GM21737 (cell line): Measurements from ENCODE around the gene NFAM1.

ENCODE experiments used
- ATAC-seq: cut with Tn5 transposase; IDR thresholded peaks from one replicate; pipeline ENCODE4 v1.9.1; 2021; ENCODE audit warnings: mild to moderate bottlenecking, moderate library complexity; ENCODE audit not compliant: unreplicated experiment

The NFAM1 gene

GRCh38 chr22:42363892-42364291 lies 68.3 kb downstream of the NFAM1 start:
- ATAC-seq = no peak

GRCh38 chr22:42361523-42361922 lies 70.7 kb downstream of the NFAM1 start:
- no peak for ATAC-seq

- ATAC-seq = no peak
These were observed 71.9 kb downstream of the NFAM1 start for GRCh38 chr22:42360348-42360747.

- ATAC-seq = no peak
These were observed 73.3 kb downstream of the NFAM1 start for GRCh38 chr22:42358643-42359558.

DNA sequence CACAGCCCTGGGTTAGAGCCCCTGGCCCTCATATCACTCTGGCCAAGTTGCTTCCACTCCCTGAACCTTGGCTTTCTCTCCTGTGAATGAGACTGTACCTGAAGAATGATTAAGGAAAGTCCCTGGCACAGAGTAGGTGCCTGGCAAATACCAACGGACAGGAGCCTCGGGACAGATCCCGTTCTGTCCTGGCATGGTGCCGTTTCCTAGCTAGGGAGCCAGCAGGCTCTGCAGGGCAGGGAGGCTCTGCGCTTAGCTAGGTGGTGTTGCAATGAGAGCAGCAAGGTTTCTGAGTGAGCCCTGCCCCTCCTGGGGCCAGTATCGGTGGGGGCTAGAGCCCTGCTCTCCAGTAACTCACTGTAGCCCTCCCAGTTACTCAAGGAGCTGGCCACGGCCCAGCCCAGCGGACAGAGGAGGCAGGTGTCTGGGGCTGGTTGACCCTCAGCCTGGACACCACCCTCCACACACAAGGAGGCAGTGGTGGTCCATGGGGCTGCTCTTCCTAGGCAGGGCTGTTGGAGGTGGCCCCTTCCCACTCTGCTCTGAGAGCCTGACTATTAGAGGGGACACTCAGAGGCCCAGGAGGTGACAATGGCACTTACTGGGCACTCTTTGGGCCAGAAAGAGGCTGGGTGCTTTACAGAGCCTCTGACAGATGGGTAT lies 74.4 kb downstream of the NFAM1 start:
- ATAC-seq = no peak

GRCh38 chr22:42357221-42357620 lies 75.0 kb downstream of the NFAM1 start:
- no peak for ATAC-seq

- ATAC-seq = no peak
These were observed 75.7 kb downstream of the NFAM1 start for GRCh38 chr22:42356533-42356932.

DNA sequence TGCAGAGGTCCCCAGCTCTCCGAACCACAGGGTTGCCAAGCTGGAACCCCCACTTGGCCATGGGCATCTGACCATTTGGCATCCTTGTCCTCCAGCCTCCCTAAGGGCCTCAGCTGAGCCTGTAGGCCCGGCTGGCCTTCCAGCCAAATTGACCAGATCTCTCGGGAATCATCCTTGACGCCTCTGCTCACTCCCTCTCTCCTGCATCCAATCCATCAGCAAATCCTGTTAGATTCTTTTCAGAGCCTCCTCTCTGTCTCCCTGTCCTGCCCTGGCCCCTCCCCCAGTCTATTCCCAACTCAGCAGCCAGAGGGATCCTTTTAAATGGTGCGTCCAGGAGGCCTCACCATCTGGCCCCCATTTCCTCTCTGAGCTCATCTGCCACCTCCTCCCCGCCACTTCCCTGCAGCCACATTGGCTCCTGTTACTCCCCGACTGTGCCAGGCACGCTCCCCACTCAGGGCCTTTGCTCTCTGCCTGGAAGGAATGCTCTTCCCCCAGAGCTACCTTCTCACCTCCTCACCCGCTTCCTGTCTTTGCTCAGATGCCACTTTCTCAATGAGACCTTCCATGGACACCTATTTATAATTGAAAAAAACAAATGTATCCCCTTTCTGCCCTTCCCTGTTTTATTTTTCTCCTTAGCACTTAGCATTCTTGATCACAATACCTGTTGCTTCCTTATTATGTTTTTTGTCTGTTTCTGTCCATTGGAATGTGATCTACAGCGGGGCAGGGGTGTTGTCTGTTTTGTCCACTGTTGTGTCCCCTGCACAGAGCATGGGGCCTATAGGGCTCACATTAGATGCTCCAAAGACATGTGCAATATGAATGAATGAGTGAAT lies 78.1 kb downstream of the NFAM1 start:
- no peak for ATAC-seq

DNA sequence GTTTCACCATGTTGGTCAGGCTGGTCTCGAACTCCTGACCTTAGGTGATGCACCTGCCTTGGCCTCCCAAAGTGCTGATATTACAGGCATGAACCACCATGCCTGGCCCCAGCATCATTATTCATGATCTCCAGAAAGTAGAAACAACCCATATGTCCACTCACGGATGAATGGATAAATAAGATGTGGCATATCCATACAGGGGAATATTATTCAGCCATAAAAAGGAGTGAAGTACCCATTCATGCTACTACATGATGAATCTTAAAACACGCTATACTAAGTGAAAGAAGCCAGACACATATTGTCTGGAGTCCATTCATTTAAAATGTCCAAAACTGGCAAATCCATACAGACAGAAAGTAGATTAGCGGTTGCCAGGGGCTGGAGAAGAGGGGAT lies 81.8 kb downstream of the NFAM1 start:
- ATAC-seq = no peak

GRCh38 chr22:42347281-42347824 lies 84.8 kb downstream of the NFAM1 start:
- ATAC-seq = no peak

GRCh38 chr22:42346722-42347121 lies 85.5 kb downstream of the NFAM1 start:
- no peak for ATAC-seq

- no peak for ATAC-seq
These were observed 86.7 kb downstream of the NFAM1 start for GRCh38 chr22:42345458-42345857.

DNA sequence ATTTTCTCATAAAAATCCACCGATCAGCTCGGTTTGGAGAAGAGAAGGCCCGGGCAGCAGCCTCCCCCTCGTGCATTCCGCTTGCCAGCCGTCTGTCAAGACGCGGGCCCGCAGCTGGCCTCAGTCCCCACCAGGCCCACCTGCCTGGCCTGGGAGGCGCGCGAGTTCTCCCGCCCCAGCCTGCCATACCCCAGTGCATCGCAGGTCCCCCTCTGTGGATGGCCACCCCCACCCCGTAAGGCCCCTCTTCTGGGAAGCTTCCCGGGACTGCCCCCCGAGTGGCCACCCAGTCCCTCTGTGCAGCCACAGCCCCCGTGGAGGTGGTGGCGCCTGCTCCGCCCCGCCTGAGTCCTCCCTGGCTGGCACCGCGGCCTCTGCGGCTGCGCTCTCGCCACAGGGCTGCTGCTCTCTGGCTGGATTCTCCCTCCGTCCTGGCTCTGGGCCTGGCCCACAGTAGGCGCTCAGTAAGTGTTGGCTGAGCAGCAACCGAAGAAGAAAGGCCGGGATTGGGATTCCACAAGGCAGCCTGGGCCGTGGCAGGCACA lies 87.8 kb downstream of the NFAM1 start:
- no peak for ATAC-seq

DNA sequence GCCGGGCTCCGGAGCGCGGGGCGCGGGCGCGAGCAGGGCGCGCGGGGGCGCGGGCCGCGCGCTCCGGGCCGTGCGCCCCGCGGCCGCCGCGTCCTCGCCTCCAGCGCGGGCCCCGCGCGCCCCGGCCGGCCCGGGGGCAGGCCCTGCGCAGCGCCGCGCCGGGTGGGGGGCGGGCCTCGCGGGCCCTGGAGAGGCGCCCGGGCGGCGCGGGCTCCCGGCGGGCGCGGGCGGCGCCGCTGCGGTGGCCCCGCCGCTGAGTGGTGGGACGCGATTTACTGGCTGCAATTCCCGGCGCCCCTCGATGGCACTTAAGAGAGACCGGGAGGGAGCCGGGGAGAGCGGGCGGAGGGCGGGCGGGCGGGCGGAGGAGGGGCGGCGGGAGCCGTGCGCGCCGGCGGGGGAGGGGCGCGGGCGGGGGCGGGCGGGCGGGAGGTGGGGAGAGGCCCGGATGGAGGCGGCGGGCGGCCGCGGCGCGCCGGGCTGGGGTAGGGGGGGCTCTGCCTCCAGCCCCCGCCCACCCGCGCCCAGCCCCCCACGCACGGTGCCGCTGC lies 88.6 kb downstream of the NFAM1 start:
- ATAC-seq = no peak

DNA sequence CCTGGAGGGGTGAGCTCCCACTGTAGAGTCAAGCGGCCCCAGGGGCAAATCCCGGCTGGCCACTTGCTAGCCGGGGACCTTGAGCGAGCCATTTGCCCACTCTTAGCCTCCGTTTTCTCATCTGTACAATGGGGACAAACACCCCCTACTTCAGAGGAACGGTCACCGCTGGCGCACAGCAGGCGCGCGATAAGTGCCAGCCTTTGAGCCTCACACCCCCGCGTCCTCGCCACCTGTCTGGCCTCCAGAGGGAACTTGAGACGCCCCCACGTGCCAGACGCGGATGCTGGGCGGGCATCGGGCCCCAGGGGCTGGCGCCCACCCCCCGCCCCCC lies 89.1 kb downstream of the NFAM1 start:
- no peak for ATAC-seq

DNA sequence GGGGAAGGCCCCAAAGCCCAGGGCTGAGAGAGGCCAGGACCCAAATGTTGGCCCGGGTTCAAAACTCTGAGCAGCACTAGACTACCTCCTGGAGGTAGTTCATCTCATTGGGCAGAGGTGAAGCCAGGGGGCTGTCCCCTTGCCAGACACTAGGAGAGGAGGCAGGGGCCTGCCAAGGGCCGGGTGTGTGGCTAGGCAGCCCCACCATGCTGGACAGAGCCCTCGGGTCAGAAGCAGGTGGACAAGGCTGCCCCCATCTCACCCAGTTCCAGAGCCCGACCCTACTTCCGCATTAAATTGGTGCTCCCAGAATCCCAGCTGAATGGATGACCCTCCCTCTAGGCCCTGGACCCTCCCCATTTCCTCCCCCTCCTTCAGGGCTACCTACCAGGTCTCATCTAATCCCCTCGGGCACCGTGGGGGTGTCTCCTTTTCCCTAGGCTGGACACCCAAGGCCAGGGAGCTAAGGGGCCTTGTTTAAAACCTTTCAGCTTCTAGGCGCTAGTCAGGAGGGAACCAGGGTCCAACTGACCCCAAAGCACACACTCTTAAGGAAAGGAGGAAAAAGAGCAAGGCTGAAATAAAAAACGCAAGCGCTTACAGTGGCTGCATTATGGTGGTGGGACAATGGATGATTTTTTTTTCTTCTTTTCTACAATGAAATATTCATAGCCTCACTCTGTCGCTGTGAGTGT lies 89.6 kb downstream of the NFAM1 start:
- ATAC-seq = no peak

DNA sequence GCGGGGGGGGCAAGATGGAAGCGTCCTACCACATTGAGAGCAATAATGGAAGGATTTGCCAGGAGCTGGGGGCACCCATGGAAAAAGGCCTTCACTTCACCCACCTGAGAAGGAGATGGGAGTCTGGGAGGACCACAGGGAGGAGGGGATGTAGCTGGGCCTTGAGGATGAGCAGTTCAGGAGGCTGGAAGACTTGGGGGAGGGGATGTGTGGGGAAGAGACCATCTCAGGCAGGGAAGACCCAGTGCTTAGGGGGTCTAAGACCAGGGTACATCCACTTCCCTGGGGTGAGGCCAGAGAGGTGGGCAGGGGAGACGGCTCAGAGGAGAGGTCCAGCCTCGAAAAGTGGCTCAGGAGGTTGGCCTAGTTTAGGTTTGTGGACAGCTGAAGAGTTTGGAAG lies 90.4 kb downstream of the NFAM1 start:
- no peak for ATAC-seq

DNA sequence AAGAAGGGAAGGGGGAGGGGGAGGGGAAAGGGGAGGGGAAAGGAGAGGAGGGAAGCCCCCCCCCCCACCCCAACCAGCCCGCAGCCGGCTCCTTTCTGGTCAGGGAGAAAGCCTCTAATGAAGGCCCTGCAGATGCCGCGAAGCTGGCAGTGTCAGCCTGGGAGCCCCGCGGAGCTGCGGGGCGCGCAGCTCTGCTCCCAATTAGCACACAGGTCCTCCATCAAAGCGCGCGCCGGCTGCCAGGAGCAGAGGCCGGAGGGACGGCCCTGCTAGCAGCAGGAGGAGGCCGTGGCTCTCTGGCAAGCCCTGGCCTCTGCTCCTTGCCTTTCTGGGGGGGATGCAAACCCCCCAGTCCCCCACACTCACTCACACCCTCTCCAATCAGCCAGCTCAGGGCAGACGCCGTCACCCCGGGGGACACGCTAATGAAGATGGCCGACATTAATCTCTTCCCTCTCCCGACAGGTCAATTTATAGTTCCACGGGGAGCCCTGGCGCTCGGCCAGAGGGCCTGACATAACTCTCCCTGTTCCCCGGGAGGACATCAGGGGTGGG lies 91.3 kb downstream of the NFAM1 start:
- ATAC-seq = no peak

DNA sequence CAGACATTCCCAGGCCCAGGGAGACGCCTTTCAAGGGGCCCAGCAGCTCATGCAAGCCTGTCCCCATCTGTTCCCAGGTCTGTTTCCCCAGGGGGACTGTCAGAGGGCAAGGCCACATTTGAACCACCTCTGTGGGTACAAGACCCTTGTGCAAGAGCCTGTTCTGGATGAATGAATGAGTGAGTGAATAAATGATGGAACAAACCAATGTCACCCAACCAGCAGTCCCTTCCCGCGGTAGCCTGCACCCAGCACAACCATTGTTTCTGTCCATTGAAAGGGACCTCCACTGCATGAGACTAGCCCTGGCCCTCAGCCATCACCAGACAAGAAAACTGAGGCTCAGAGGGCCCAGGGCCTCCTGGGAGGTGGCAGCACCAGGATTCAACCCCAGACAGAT lies 92.1 kb downstream of the NFAM1 start:
- no peak for ATAC-seq

DNA sequence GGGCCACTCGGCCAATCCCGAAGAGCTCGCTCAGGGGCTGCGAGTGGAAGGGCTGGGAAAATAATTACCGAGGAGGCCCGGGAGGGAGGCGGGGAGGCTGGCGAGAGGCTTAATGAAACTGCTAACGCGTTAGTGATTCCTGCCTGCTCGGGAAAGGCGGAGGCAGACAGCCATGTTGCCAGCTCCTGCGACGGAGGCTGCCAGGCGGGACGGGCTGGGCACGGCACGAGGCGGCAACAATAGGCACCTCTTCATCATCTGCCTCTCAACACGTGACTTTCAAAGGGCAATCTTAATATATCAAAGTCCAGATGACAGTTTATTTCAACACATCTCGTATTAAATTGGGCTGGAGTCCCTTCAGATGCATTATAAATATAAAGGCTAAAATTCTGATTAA lies 93.7 kb downstream of the NFAM1 start:
- ATAC-seq = no peak
